Non-pigmented ciliary epithelial cell (primary cell): ENCODE measurements around the gene CDHR2.

Experiments used
- DNase-seq: peaks from one replicate; pipeline ENCODE4 v3.0.0-alpha.2; 2010; ENCODE audit warnings: low read depth

Gene CDHR2

GRCh38 chr5:176548967-176549444, at the start of gene CDHR2:
Gene CDHR2 (plus strand): TSS chr5:176549342. CDS start chr5:176565353, 16,011 bp downstream.
- no peak for DNase-seq

GRCh38 chr5:176500511-176500910, 48.6 kb upstream of the CDHR2 start:
- no peak for DNase-seq

- peak; percentile 54 for DNase-seq
Observed at GRCh38 chr5:176501333-176501732, 47.8 kb upstream of the CDHR2 start.

- DNase-seq: no peak
Observed at GRCh38 chr5:176503496-176503895, 45.6 kb upstream of the CDHR2 start.

- DNase-seq: no peak
Observed at GRCh38 chr5:176507911-176508310, 41.2 kb upstream of the CDHR2 start.

GRCh38 chr5:176508603-176509002, 40.5 kb upstream of the CDHR2 start:
- DNase-seq: no peak

GRCh38 chr5:176513788-176514187, 35.4 kb upstream of the CDHR2 start:
- no peak for DNase-seq

- DNase-seq: no peak
Observed at GRCh38 chr5:176514244-176514950, 34.7 kb upstream of the CDHR2 start.

GRCh38 chr5:176515396-176515795, 33.7 kb upstream of the CDHR2 start:
- DNase-seq: no peak

GRCh38 chr5:176517053-176517661, 32.0 kb upstream of the CDHR2 start:
- no peak for DNase-seq

GRCh38 chr5:176519810-176520720, 29.1 kb upstream of the CDHR2 start:
- DNase-seq: no peak

- DNase-seq: no peak
Observed at GRCh38 chr5:176521286-176521685, 27.9 kb upstream of the CDHR2 start.

GRCh38 chr5:176521699-176522263, 27.4 kb upstream of the CDHR2 start:
- no peak for DNase-seq

- DNase-seq: no peak
Observed at GRCh38 chr5:176524138-176524537, 25.0 kb upstream of the CDHR2 start.

- no peak for DNase-seq
Observed at GRCh38 chr5:176524987-176525386, 24.2 kb upstream of the CDHR2 start.

- no peak for DNase-seq
Observed at GRCh38 chr5:176525677-176526076, 23.5 kb upstream of the CDHR2 start.

GRCh38 chr5:176526462-176526861, 22.7 kb upstream of the CDHR2 start:
- no peak for DNase-seq

GRCh38 chr5:176527246-176528222, 21.6 kb upstream of the CDHR2 start:
- no peak for DNase-seq

GRCh38 chr5:176528301-176528700, 20.8 kb upstream of the CDHR2 start:
- DNase-seq: no peak

- no peak for DNase-seq
Observed at GRCh38 chr5:176528761-176529115, 20.4 kb upstream of the CDHR2 start.

- no peak for DNase-seq
Observed at GRCh38 chr5:176529116-176529740, 19.9 kb upstream of the CDHR2 start.
